GM23248 (cell line): Measurements from ENCODE around the gene BLACAT1. TPM values are rescaled to one million over a fixed set of nuclear protein-coding genes. Genes with fewer than 3 reads are reported as not detected.

Source experiments
- DNase-seq: peaks from one replicate; pipeline ENCODE4 v3.0.0-alpha.2; 2015
- H2AFZ ChIP-seq: fragments of 200-600 bp; sonication (generic); 2 replicates; pipeline ENCODE4 v1.6.1; 2016; ENCODE audit warnings: antibody characterized with exemption
- H3F3A ChIP-seq: fragments of 200-600 bp; sonication (generic); 2 replicates; pipeline ENCODE4 v1.6.1; 2016; ENCODE audit warnings: mild to moderate bottlenecking, antibody characterized with exemption, mixed run types; ENCODE audit not compliant: insufficient read depth
- H3K27ac ChIP-seq: fragments of 200-600 bp; sonication (generic); 2 replicates; pipeline ENCODE4 v1.5.1; 2016; ENCODE audit warnings: mild to moderate bottlenecking
- H3K27me3 ChIP-seq: fragments of 200-600 bp; sonication (generic); replicated peaks from 2 replicates; pipeline ENCODE4 v1.6.1; 2016; ENCODE audit warnings: mild to moderate bottlenecking; ENCODE audit not compliant: insufficient read depth
- H3K36me3 ChIP-seq: fragments of 200-600 bp; sonication (generic); 2 replicates; pipeline ENCODE4 v1.6.1; 2016; ENCODE audit warnings: low read depth, mild to moderate bottlenecking
- H3K4me1 ChIP-seq: fragments of 200-600 bp; sonication (generic); 2 replicates; pipeline ENCODE4 v1.6.1; 2016; ENCODE audit warnings: mild to moderate bottlenecking; ENCODE audit not compliant: insufficient read depth
- H3K4me2 ChIP-seq: fragments of 200-600 bp; sonication (generic); one replicate; pipeline ENCODE4 v1.6.1; 2016; ENCODE audit warnings: mild to moderate bottlenecking; ENCODE audit not compliant: unreplicated experiment
- H3K4me3 ChIP-seq: fragments of 200-600 bp; sonication (generic); 2 replicates; pipeline ENCODE4 v1.5.1; 2016; ENCODE audit warnings: mild to moderate bottlenecking
- H3K79me2 ChIP-seq: fragments of 200-600 bp; sonication (generic); 2 replicates; pipeline ENCODE4 v1.6.1; 2016; ENCODE audit warnings: mild to moderate bottlenecking; ENCODE audit not compliant: insufficient read depth
- H3K9ac ChIP-seq: fragments of 200-600 bp; sonication (generic); 2 replicates; pipeline ENCODE4 v1.6.1; 2016; ENCODE audit warnings: mild to moderate bottlenecking
- H3K9me2 ChIP-seq: fragments of 200-600 bp; sonication (generic); 2 replicates; pipeline ENCODE4 v1.6.1; 2016; ENCODE audit warnings: mixed run types, mild to moderate bottlenecking, moderate library complexity; ENCODE audit not compliant: insufficient read depth
- H3K9me3 ChIP-seq: fragments of 200-600 bp; sonication (generic); one replicate; pipeline ENCODE4 v1.6.1; 2017; ENCODE audit warnings: low read depth
- H4K20me1 ChIP-seq: fragments of 200-600 bp; sonication (generic); 2 replicates; pipeline ENCODE4 v1.6.0; 2016; ENCODE audit not compliant: insufficient read depth
- EZH2 ChIP-seq: fragments of 200-600 bp; sonication (generic); IDR thresholded peaks from 2 replicates; pipeline ENCODE4 v1.6.1; 2018; ENCODE audit warnings: antibody characterized with exemption, mild to moderate bottlenecking; ENCODE audit not compliant: insufficient read depth, poor library complexity, severe bottlenecking
- EZH2phosphoT487 ChIP-seq: fragments of 200-600 bp; sonication (generic); IDR thresholded peaks from 2 replicates; pipeline ENCODE4 v1.6.1; 2018; ENCODE audit warnings: antibody characterized with exemption, moderate library complexity, mild to moderate bottlenecking, low read depth; ENCODE audit not compliant: insufficient read depth
- WGBS, 2 experiments: methylation state at CpG; one replicate each; pipeline ENCODE4 v1.1.6; 2015 to 2017; ENCODE audit warnings: low lambda C conversion rate in 2 of 2, low coverage in 1 of 2; ENCODE audit errors: missing lambda C conversion rate in 2 of 2; 5-methylcytosine and 5-hydroxymethylcytosine counted together
- in situ Hi-C: fragments of 300-500 bp; cut with MboI; formaldehyde crosslinking; loops from 2 replicates; pipeline ENCODE4 v1.15.0; 2020
- polyA plus RNA-seq: library from polyadenylated mRNA; unstranded; fragments of >200 nt; fragmentation: Nextera tagmentation; extraction: Ambion mirVana; gene quantifications from 2 replicates; pipeline ENCODE4 v1.2.1, GENCODE V29; 2016
- total RNA-seq: library from RNA; depleted of rRNA; stranded (reverse); fragments of >200 nt; shearing (Covaris generic); gene quantifications from 2 replicates; pipeline ENCODE4 v1.2.3, GENCODE V29; 2014

Gene BLACAT1
- total and polyA plus RNA-seq, 2 experiments from 2014 or later: not detected

DNA sequence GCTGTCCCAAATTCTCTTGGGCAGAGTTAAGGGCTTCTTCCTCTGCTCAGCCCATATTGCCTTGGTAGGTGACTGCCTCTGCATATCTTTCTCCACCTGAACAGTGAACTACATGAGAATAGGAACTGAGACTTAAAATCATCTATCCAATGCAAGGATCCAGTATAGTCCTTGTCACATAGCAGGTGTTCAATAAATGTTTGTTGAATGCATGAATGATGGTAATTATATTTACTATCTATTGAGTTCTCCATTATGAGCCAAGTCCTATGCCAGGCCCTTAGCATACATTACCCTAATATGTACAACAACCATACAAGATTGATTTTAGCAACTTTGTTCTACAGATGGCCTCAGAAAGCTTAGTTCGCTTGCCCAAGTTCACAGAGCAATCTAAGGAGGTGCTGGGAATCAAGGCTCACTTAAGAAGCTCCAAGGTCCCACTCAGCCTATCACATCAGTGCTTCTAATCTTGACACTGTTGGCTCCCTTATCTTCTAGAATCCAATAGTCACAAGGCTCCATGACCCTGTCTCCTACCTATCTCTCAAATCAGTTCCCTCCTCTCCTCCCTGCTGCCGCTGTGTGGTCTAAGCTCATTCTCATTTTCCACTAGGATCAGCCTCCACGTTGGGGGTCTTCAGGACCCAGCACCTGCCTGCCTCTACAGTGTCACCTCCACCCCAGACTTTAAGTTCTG lies 46.4 kb upstream of the BLACAT1 start:
- 39% methylated on average over 3 of the region's 3 CpGs for WGBS, 2 experiments
- in situ Hi-C loops: no loop called here
- no peak for DNase-seq

DNA sequence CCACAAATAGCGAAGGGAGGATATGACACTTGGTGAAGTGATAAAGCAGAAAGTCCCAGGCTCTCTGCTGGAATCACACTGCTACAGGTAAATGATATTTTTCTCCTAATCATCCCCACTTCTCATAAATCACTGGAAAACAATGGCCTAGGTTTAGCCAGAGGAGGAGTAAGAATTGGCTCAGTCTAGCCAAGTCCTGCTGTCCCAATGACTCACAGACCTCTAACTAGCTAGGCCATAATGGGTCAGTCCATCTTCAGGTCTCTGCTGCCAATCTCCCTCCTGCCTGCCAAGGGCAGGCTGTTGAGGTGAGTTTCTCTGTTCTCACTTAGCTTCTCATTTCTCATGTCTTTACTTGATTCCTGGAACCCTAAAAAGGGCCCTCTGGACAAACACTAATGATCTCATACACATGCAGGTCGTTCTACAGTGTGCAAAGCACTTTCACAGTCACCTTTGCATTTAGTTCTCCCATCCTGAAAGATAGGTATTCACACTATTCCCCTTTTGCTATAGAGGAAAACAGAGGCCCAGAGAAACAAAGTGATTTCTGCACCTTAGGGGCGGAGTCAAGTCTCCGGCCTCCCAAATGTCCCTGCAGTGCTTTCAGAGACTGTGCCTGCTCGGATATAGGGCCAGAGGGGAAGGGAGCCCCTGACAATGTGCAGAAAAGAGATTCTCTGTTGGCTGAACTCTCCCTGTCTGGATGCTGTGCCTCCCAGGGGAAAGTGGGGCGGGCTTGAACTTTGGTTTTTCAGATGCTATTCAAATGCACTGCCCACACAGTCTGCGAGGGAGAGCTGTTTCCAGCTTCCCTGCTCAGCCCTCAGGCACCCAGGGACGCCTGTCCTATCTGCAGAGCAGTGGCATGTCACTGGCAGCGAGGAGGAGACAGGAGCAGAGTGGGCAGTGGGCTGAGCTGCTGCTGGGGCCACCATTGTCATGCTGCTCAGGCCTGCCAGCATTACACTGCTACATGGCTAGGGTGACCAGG lies 44.7 kb upstream of the BLACAT1 start:
- no peaks in the 10 kb centered on the region for H4K20me1 ChIP-seq
- H2AFZ ChIP-seq: no peak overlapping the region
- in situ Hi-C loops: no loop called here
- H3K36me3 ChIP-seq: no peaks in the 10 kb centered on the region
- H3K79me2 ChIP-seq: no peaks in the 10 kb centered on the region
- H3K4me1 ChIP-seq: no peaks in the 10 kb centered on the region
- no peaks in the 10 kb centered on the region for H3F3A ChIP-seq
- peaks cover 22% of the 10 kb centered on the region for H3K27me3 ChIP-seq
- TF ChIP-seq EZH2phosphoT487 (no peak), EZH2 (no peak)
- H3K4me2 ChIP-seq: no peak overlapping the region
- H3K4me3 ChIP-seq: no peak overlapping the region
- no peaks in the 10 kb centered on the region for H3K9me3 ChIP-seq
- peak; percentile 54 for DNase-seq
- H3K27ac ChIP-seq: no peak overlapping the region
- no peak overlapping the region for H3K9ac ChIP-seq
- WGBS, 2 experiments: 64 to 65% methylated on average over 9 of the region's 9 CpGs
- H3K9me2 ChIP-seq: no peaks in the 10 kb centered on the region

More for the DNA sequence above, 46.4 kb upstream of the BLACAT1 start:
- Histone ChIP-seq H3K27ac (no peak overlapping the region), H3F3A (no peaks in the 10 kb centered on the region), H4K20me1 (no peaks in the 10 kb centered on the region), H2AFZ (no peak overlapping the region), H3K4me1 (no peaks in the 10 kb centered on the region), H3K4me2 (no peak overlapping the region), H3K9me2 (no peaks in the 10 kb centered on the region), H3K9ac (no peak overlapping the region), H3K9me3 (no peaks in the 10 kb centered on the region), H3K36me3 (no peaks in the 10 kb centered on the region), H3K27me3 (peaks cover 35% of the 10 kb centered on the region), H3K79me2 (no peaks in the 10 kb centered on the region), H3K4me3 (no peak overlapping the region)
- TF ChIP-seq EZH2 (no peak), EZH2phosphoT487 (no peak)

DNA sequence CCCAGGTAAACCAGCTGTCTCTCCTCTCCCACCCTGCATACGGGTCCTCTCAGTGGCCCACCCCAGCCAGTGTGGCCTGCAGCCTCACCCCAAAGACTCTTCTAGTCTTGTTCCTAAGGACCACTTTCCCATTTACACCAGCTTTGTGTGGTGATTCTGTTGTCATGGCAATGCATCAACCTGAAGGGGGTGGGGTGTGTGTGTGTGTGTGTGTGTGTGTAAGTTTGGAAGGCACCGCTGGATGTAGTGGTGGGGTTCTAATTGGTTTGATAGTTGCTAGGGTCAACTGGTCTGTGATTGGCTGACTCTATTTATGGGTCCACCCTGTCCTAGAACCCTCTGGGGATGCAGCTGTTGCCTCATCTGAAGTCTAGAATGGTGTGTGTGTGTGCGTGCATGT lies 43.9 kb upstream of the BLACAT1 start:
- Histone ChIP-seq H2AFZ (no peak overlapping the region), H3F3A (no peaks in the 10 kb centered on the region), H3K9me2 (no peaks in the 10 kb centered on the region), H3K4me3 (no peak overlapping the region), H4K20me1 (no peaks in the 10 kb centered on the region), H3K9ac (no peak overlapping the region), H3K9me3 (no peaks in the 10 kb centered on the region), H3K27ac (no peak overlapping the region), H3K4me2 (no peak overlapping the region), H3K4me1 (no peaks in the 10 kb centered on the region), H3K27me3 (peaks cover 14% of the 10 kb centered on the region; the same call in 1 of the 2 replicates), H3K79me2 (no peaks in the 10 kb centered on the region), H3K36me3 (no peaks in the 10 kb centered on the region)
- in situ Hi-C loops: no loop called here
- TF ChIP-seq EZH2 (no peak), EZH2phosphoT487 (no peak)
- no peak for DNase-seq
- 83 to 86% methylated on average over 3 of the region's 3 CpGs for WGBS, 2 experiments

DNA sequence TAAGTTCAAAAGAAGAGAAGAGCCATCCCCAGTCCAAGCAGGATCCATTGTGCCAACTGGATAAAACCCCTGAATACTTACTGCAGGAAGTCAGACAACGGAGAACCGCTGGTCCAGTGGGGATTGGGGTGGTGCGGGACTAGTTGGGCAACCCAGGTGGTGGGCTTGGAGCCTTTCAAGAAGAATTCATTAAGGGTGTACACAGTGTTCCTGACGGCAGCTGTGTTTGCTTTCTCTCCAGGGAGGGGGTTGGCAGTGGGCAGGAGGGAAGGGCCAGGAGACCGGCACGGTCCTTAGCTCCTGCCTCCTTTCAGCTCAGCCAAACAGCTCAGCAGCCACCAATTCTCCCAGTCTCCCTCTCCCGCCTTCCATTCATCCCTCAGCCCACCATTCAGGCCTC lies 41.5 kb upstream of the BLACAT1 start:
- H3F3A ChIP-seq: no peaks in the 10 kb centered on the region
- no peaks in the 10 kb centered on the region for H3K9me2 ChIP-seq
- H3K4me1 ChIP-seq: peaks cover 12% of the 10 kb centered on the region
- TF ChIP-seq EZH2phosphoT487 (no peak), EZH2 (no peak)
- H2AFZ ChIP-seq: no peak overlapping the region
- H3K9me3 ChIP-seq: no peaks in the 10 kb centered on the region
- no peak overlapping the region for H3K9ac ChIP-seq
- H3K79me2 ChIP-seq: no peaks in the 10 kb centered on the region
- no peak overlapping the region for H3K27ac ChIP-seq
- no peak overlapping the region for H3K4me2 ChIP-seq
- H3K36me3 ChIP-seq: no peaks in the 10 kb centered on the region
- H3K4me3 ChIP-seq: no peak overlapping the region
- H4K20me1 ChIP-seq: no peaks in the 10 kb centered on the region
- H3K27me3 ChIP-seq: peaks cover 4% of the 10 kb centered on the region; the same call in 1 of the 2 replicates
- no peak for DNase-seq
- WGBS, 2 experiments: 39 to 42% methylated on average over 7 of the region's 7 CpGs
- in situ Hi-C loops: no loop called here
